Stimulated activated CD8-positive, alpha-beta memory T cell treated with anti-CD3 and anti-CD28 coated beads, Interleukin-7, amount 100 ng/mL, for 24 hours (primary cell): ENCODE measurements around the gene PCMT1.
"Not testable (repeated sequence)": the region's sequence is repeated elsewhere in the genome, so short reads cannot be mapped to it uniquely, and the experiment has no call there.

ENCODE experiments used
- DNase-seq: peaks from one replicate; pipeline ENCODE4 v3.0.0-alpha.2; 2020; ENCODE audit warnings: low read depth

Gene PCMT1

GRCh38 chr6:149820506-149820905 lies 71.0 kb downstream of the PCMT1 start:
- no peak for DNase-seq

- DNase-seq = no peak
Measured at GRCh38 chr6:149821492-149821891, 72.0 kb downstream of the PCMT1 start.

GRCh38 chr6:149823013-149823412 lies 73.5 kb downstream of the PCMT1 start:
- no peak for DNase-seq

GRCh38 chr6:149825292-149825691 lies 75.8 kb downstream of the PCMT1 start:
- DNase-seq = no peak

GRCh38 chr6:149830731-149831307 lies 81.3 kb downstream of the PCMT1 start:
- no peak for DNase-seq

GRCh38 chr6:149831308-149831820 lies 81.8 kb downstream of the PCMT1 start:
- DNase-seq = no peak

GRCh38 chr6:149833651-149834050 lies 84.1 kb downstream of the PCMT1 start:
- no peak for DNase-seq

GRCh38 chr6:149834513-149835481 lies 85.3 kb downstream of the PCMT1 start:
- peak; percentile 43 for DNase-seq

- DNase-seq = no peak
Measured at GRCh38 chr6:149840345-149841075, 91.0 kb downstream of the PCMT1 start.

- no peak for DNase-seq
Measured at GRCh38 chr6:149842331-149842730, 92.8 kb downstream of the PCMT1 start.

- no peak for DNase-seq
Measured at GRCh38 chr6:149843051-149843633, 93.6 kb downstream of the PCMT1 start.

GRCh38 chr6:149844036-149844435 lies 94.5 kb downstream of the PCMT1 start:
- DNase-seq = not testable (repeated sequence)

- no peak for DNase-seq
Measured at GRCh38 chr6:149844480-149844879, 94.9 kb downstream of the PCMT1 start.

GRCh38 chr6:149845549-149845948 lies 96.0 kb downstream of the PCMT1 start:
- DNase-seq = no peak

- DNase-seq = no peak
Measured at GRCh38 chr6:149846321-149846720, 96.8 kb downstream of the PCMT1 start.

- DNase-seq = no peak
Measured at GRCh38 chr6:149847939-149848267, 98.4 kb downstream of the PCMT1 start.

GRCh38 chr6:149848343-149848742 lies 98.8 kb downstream of the PCMT1 start:
- DNase-seq = not testable (repeated sequence)

- DNase-seq = no peak
Measured at GRCh38 chr6:149851461-149852110, 102.0 kb downstream of the PCMT1 start.

- DNase-seq = no peak
Measured at GRCh38 chr6:149852180-149852579, 102.6 kb downstream of the PCMT1 start.

GRCh38 chr6:149852881-149853280 lies 103.3 kb downstream of the PCMT1 start:
- DNase-seq = no peak

GRCh38 chr6:149854017-149854416 lies 104.5 kb downstream of the PCMT1 start:
- not testable (repeated sequence) for DNase-seq

GRCh38 chr6:149854532-149854931 lies 105.0 kb downstream of the PCMT1 start:
- no peak for DNase-seq
